Measurements from ENCODE around the gene ISM2. TPM values are rescaled to one million over a fixed set of nuclear protein-coding genes. Genes with fewer than 3 reads are reported as not detected.

Gene ISM2
- total and polyA plus RNA-seq, 9 of the 15 experiments (the other 6 are each of a cell fraction or from before 2014, with no cell fraction given) = 0.08 to 0.11 TPM; not detected in 7

- no peak for TF ChIP-seq ZNF518B (CRISPR knock-in tag; IDR thresholded peaks at IDR 0.05)
- TF ChIP-seq ZNF778 (CRISPR knock-in tag; IDR thresholded peaks at IDR 0.05) = no peak
- TF ChIP-seq KAT2B (IDR thresholded peaks at IDR 0.05; ENCODE audit: low read depth, low read length) = no peak
- TF ChIP-seq PHB (CRISPR knock-in tag; IDR thresholded peaks at IDR 0.05) = no peak
Measured at GRCh38 chr14:77524536-77524935, 25.9 kb upstream of the ISM2 start (continued).

DNA sequence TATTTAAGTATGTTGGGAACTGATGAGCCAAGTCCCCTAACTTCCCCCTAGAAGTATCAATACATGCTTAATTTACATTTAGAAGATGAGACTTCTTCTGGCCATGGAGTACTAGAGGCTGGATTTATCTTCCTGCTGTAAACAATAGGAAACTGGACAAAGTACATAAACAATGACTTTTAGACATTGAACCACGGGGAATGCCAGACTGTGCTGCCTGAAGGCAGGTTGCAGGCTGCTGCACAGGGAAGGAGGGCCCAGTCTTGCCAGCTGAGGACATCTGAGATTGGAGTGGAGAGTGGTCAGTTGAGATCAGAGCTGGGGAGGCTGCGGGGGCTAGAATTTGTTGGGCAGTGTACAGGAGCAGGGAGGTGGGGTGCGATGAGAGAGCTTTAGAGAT lies 24.5 kb upstream of the ISM2 start:
- POLR2A ChIA-PET = no interaction called here
- no TSS peak for BruUV-seq (replicated peaks)
- Histone ChIP-seq H3K27me3 (ENCODE audit: control insufficient read depth in 2 of 2, insufficient read depth in 2 of 2, low read length in 2 of 2) (no peaks in the 10 kb centered on the region), H3K9me3 (replicated peaks; ENCODE audit: control insufficient read depth, insufficient read depth, low read depth, low read length) (no peaks in the 10 kb centered on the region), H3K36me3 (ENCODE audit: control insufficient read depth, insufficient read depth, low read length) (peaks cover 28% of the 10 kb centered on the region; the same call in 2 of the 3 replicates), H3K4me1 (replicated peaks in 1 of 2; ENCODE audit: control insufficient read depth in 2 of 2, insufficient read depth in 2 of 2, low read length in 2 of 2) (no peaks in the 10 kb centered on the region), H3K9ac (ENCODE audit: insufficient read depth in 1 of 2, low read depth in 2 of 2, low read length in 2 of 2) (no peak overlapping the region), H3K9me1 (ENCODE audit: control insufficient read depth, insufficient read depth, low read length) (no peaks in the 10 kb centered on the region), H3K4me3 (no peak overlapping the region), H2AFZ (ENCODE audit: low read depth, low read length) (no peak overlapping the region), H3K79me2 (ENCODE audit: control insufficient read depth, insufficient read depth, low read length) (no peaks in the 10 kb centered on the region), H3K27ac (ENCODE audit: extremely low read depth, low read depth, low read length) (no peak overlapping the region), H3K4me2 (ENCODE audit: insufficient read depth, low read length) (no peak overlapping the region), H4K20me1 (replicated peaks; ENCODE audit: control insufficient read depth, insufficient read depth, low read length) (no peaks in the 10 kb centered on the region)
- DNase-seq (ENCODE audit: extremely low read depth in 1 of 4, low spot score in 3 of 4) = no peak
- WGBS (ENCODE audit: insufficient coverage, low coverage, missing lambda C conversion rate) = 83% methylated on average over 3 of the region's 3 CpGs
- intact Hi-C loops (cut with micrococcal nuclease) = no loop called here
- no peak for TF ChIP-seq ADNP (tag; IDR thresholded peaks at IDR 0.05)
- TF ChIP-seq NFRKB (IDR thresholded peaks at IDR 0.05; ENCODE audit: low read depth) = no peak
- TF ChIP-seq, protein P1, sequence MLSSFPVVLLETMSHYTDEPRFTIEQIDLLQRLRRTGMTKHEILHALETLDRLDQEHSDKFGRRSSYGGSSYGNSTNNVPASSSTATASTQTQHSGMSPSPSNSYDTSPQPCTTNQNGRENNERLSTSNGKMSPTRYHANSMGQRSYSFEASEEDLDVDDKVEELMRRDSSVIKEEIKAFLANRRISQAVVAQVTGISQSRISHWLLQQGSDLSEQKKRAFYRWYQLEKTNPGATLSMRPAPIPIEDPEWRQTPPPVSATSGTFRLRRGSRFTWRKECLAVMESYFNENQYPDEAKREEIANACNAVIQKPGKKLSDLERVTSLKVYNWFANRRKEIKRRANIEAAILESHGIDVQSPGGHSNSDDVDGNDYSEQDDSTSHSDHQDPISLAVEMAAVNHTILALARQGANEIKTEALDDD (IDR thresholded peaks at IDR 0.05) = no peak
- no peak for TF ChIP-seq SIN3B (IDR thresholded peaks at IDR 0.05; ENCODE audit: low read depth)
- in situ Hi-C loops (cut with MboI) = no loop called here
- no peak for ATAC-seq
- FAIRE-seq = no peak
- CTCF ChIA-PET (ENCODE audit: low intra/inter-chr PET ratio) = no interaction called here
